ENCODE data around the gene TSSC4. TPM values are rescaled to one million over a fixed set of nuclear protein-coding genes. Genes with fewer than 3 reads are reported as not detected.

The TSSC4 gene
- total RNA-seq, 1 experiment from 2014 or later = 60.9 TPM

GRCh38 chr11:2391181-2391975, 9.2 kb upstream of the TSSC4 start:
- intact Hi-C loops (cut with micrococcal nuclease; ENCODE audit: unreplicated experiment) = no loop called here
- POLR2A ChIA-PET = interaction anchor here (0.6 kb wide), 1 partner anchor 13 kb away, joined by 5 read pairs; no protein-coding TSS in a partner anchor
- CTCF ChIA-PET = no interaction called here
- TF ChIP-seq CTCF (IDR thresholded peaks at IDR 0.05; ENCODE audit: insufficient read depth in 1 of 2, low read depth in 1 of 2, low read length in 1 of 2, severe bottlenecking in 1 of 2, unreplicated experiment in 1 of 2) = no peak
- no TSS peak for BruUV-seq (replicated peaks)
- Histone ChIP-seq H3K27me3 (replicated peaks; ENCODE audit: control insufficient read depth, insufficient read depth, low read length) (no peaks in the 10 kb centered on the region), H3K36me3 (ENCODE audit: control insufficient read depth, insufficient read depth, low read length) (no peaks in the 10 kb centered on the region; the same call in 1 of the 2 replicates), H3K9me3 (no peaks in the 10 kb centered on the region), H3K4me1 (peaks cover 10% of the 10 kb centered on the region; the same call in 1 of the 2 replicates), H3K4me3 (ENCODE audit: low read depth, low read length) (no peak overlapping the region)
- no peaks in the 10 kb centered on the region for H3K27me3 Mint-ChIP-seq (ENCODE audit: insufficient read depth, unreplicated experiment)
- H3K4me1 Mint-ChIP-seq (ENCODE audit: low read depth, unreplicated experiment) = peaks cover 8% of the 10 kb centered on the region
- DNase-seq = no peak
- H3K36me3 Mint-ChIP-seq (ENCODE audit: insufficient read depth, unreplicated experiment) = peaks cover 40% of the 10 kb centered on the region
- H3K9me3 Mint-ChIP-seq (ENCODE audit: unreplicated experiment) = no peaks in the 10 kb centered on the region
- no peak overlapping the region for H3K27ac Mint-ChIP-seq (ENCODE audit: unreplicated experiment)
- no peak overlapping the region for H3K4me3 Mint-ChIP-seq (ENCODE audit: unreplicated experiment)

- no peaks in the 10 kb centered on the region for H3K27me3 Mint-ChIP-seq (ENCODE audit: insufficient read depth, unreplicated experiment)
- H3K4me1 Mint-ChIP-seq (ENCODE audit: low read depth, unreplicated experiment) = peaks cover 8% of the 10 kb centered on the region
- H3K4me3 ChIP-seq (ENCODE audit: low read depth, low read length) = no peak overlapping the region
- BruUV-seq (replicated peaks) = no TSS peak
- H3K27ac Mint-ChIP-seq (ENCODE audit: unreplicated experiment) = no peak overlapping the region
- TF ChIP-seq CTCF (IDR thresholded peaks at IDR 0.05; ENCODE audit: insufficient read depth in 1 of 2, low read depth in 1 of 2, low read length in 1 of 2, severe bottlenecking in 1 of 2, unreplicated experiment in 1 of 2) = no peak
- CTCF ChIA-PET = interaction anchor here (0.8 kb wide), 1 partner anchor 8 kb away, joined by 3 read pairs; the partner anchor contains the start of gene TSSC4
- H3K27me3 ChIP-seq (replicated peaks; ENCODE audit: control insufficient read depth, insufficient read depth, low read length) = no peaks in the 10 kb centered on the region
- POLR2A ChIA-PET = no interaction called here
- H3K9me3 Mint-ChIP-seq (ENCODE audit: unreplicated experiment) = no peaks in the 10 kb centered on the region
- peaks cover 10% of the 10 kb centered on the region; the same call in 1 of the 2 replicates for H3K4me1 ChIP-seq
- H3K36me3 ChIP-seq (ENCODE audit: control insufficient read depth, insufficient read depth, low read length) = no peaks in the 10 kb centered on the region; the same call in 1 of the 2 replicates
- intact Hi-C loops (cut with micrococcal nuclease; ENCODE audit: unreplicated experiment) = no loop called here
- no peak overlapping the region for H3K4me3 Mint-ChIP-seq (ENCODE audit: unreplicated experiment)
- H3K36me3 Mint-ChIP-seq (ENCODE audit: insufficient read depth, unreplicated experiment) = peaks cover 48% of the 10 kb centered on the region
- DNase-seq = no peak
- H3K9me3 ChIP-seq = no peaks in the 10 kb centered on the region
Observed at GRCh38 chr11:2392241-2392959, 8.2 kb upstream of the TSSC4 start.

GRCh38 chr11:2393111-2393868, 7.3 kb upstream of the TSSC4 start:
- TF ChIP-seq CTCF (IDR thresholded peaks at IDR 0.05; ENCODE audit: insufficient read depth in 1 of 2, low read depth in 1 of 2, low read length in 1 of 2, severe bottlenecking in 1 of 2, unreplicated experiment in 1 of 2) = no peak
- no TSS peak for BruUV-seq (replicated peaks)
- Mint-ChIP-seq H3K36me3 (ENCODE audit: insufficient read depth, unreplicated experiment) (peaks cover 52% of the 10 kb centered on the region), H3K4me1 (ENCODE audit: low read depth, unreplicated experiment) (peaks cover 8% of the 10 kb centered on the region), H3K27me3 (ENCODE audit: insufficient read depth, unreplicated experiment) (no peaks in the 10 kb centered on the region), H3K27ac (ENCODE audit: unreplicated experiment) (no peak overlapping the region), H3K4me3 (ENCODE audit: unreplicated experiment) (no peak overlapping the region), H3K9me3 (ENCODE audit: unreplicated experiment) (no peaks in the 10 kb centered on the region)
- H3K27me3 ChIP-seq (replicated peaks; ENCODE audit: control insufficient read depth, insufficient read depth, low read length) = no peaks in the 10 kb centered on the region
- CTCF ChIA-PET = no interaction called here
- peaks cover 10% of the 10 kb centered on the region; the same call in 1 of the 2 replicates for H3K4me1 ChIP-seq
- no peak for DNase-seq
- no peaks in the 10 kb centered on the region for H3K9me3 ChIP-seq
- H3K36me3 ChIP-seq (ENCODE audit: control insufficient read depth, insufficient read depth, low read length) = no peaks in the 10 kb centered on the region; the same call in 1 of the 2 replicates
- H3K4me3 ChIP-seq (ENCODE audit: low read depth, low read length) = no peak overlapping the region
- POLR2A ChIA-PET = interaction anchor here (0.5 kb wide), 1 partner anchor 16 kb away, joined by 3 read pairs; no protein-coding TSS in a partner anchor
- intact Hi-C loops (cut with micrococcal nuclease; ENCODE audit: unreplicated experiment) = no loop called here
